H1 (cell line): ENCODE results near the gene DET1. TPM values are rescaled to one million over a fixed set of nuclear protein-coding genes. Genes with fewer than 3 reads are reported as not detected.

Experiments used
- CTCF ChIA-PET: fragments of 300-600 bp; sonication (Branson Sonifier 250); formaldehyde crosslinking; loops from one replicate; lab custom pipeline; 2021; ENCODE audit not compliant: partially characterized antibody; lab: Charles Lee
- POLR2A ChIA-PET: fragments of 300-600 bp; sonication (Branson Sonifier 250); formaldehyde crosslinking; loops from one replicate; lab custom pipeline; 2021; ENCODE audit warnings: inconsistent platforms; ENCODE audit not compliant: partially characterized antibody; lab: Charles Lee
- DNase-seq, 2 experiments: peaks; one replicate each; pipeline versions ENCODE4 v3.0.0 to v3.0.0-alpha.2; 2010 to 2022; ENCODE audit warnings: low spot score in 2 of 2, low read depth in 1 of 2, mixed read lengths in 1 of 2
- FAIRE-seq: peaks from 2 replicates; lab custom pipeline; 2011; peaks lifted over from hg19 to GRCh38; lab: Jason Lieb, UNC
- H2AFZ ChIP-seq: 2 replicates; pipeline ENCODE4 v1.8.1; 2012; ENCODE audit warnings: low read length, inconsistent platforms
- H2AK5ac ChIP-seq: 2 replicates; pipeline ENCODE4 v1.6.1; 2013; ENCODE audit warnings: low read depth, low read length
- H2BK120ac ChIP-seq: replicated peaks from 2 replicates; pipeline ENCODE3; 2013; ENCODE audit warnings: low read depth, low read length, inconsistent platforms
- H2BK12ac ChIP-seq: 2 replicates; pipeline ENCODE4 v1.6.1; 2013; ENCODE audit warnings: low read depth, low read length
- H2BK15ac ChIP-seq: 2 replicates; pipeline ENCODE4 v1.6.1; 2013; ENCODE audit warnings: low read length
- H2BK20ac ChIP-seq: 2 replicates; pipeline ENCODE4 v1.6.1; 2013; ENCODE audit warnings: low read length
- H2BK5ac ChIP-seq: 2 replicates; pipeline ENCODE4 v1.6.1; 2013; ENCODE audit warnings: low read depth, low read length
- H3K14ac ChIP-seq: 2 replicates; pipeline ENCODE4 v1.6.1; 2013; ENCODE audit warnings: inconsistent platforms; ENCODE audit not compliant: insufficient read length
- H3K18ac ChIP-seq: 2 replicates; pipeline ENCODE4 v1.6.1; 2013; ENCODE audit warnings: low read length; ENCODE audit errors: extremely low read depth
- H3K23ac ChIP-seq: 2 replicates; pipeline ENCODE4 v1.6.1; 2013; ENCODE audit warnings: inconsistent platforms; ENCODE audit not compliant: insufficient read length
- H3K23me2 ChIP-seq: 2 replicates; pipeline ENCODE4 v1.6.1; 2013; ENCODE audit warnings: low read depth, low read length
- H3K27ac ChIP-seq: 2 replicates; pipeline ENCODE4 v1.6.1; 2011; ENCODE audit warnings: low read depth, low read length, inconsistent platforms
- H3K27me3 ChIP-seq, 4 experiments: replicated peaks in 1 of 4; 1 replicate in 1 of 4; 2 replicates in 3 of 4; pipeline versions ENCODE4 v1.6.1 to v1.8.1; 2011 to 2013; ENCODE audit warnings: low read length in 3 of 4, mild to moderate bottlenecking in 3 of 4, inconsistent platforms in 2 of 4, mixed read lengths in 2 of 4, moderate library complexity in 1 of 4; ENCODE audit not compliant: control insufficient read depth in 3 of 4, insufficient read depth in 3 of 4; ENCODE audit errors: extremely low read depth in 1 of 4
- H3K36me3 ChIP-seq, 4 experiments: 2 replicates each; pipeline versions ENCODE4 v1.6.1 to v1.8.1; 2011 to 2013; ENCODE audit warnings: mild to moderate bottlenecking in 4 of 4, low read length in 3 of 4, moderate library complexity in 2 of 4, control low read depth in 1 of 4, inconsistent platforms in 1 of 4; ENCODE audit not compliant: insufficient read depth in 4 of 4, control insufficient read depth in 2 of 4
- H3K4ac ChIP-seq: replicated peaks from 2 replicates; pipeline ENCODE3; 2013; ENCODE audit warnings: low read length, low read depth, mixed read lengths, inconsistent platforms; ENCODE audit not compliant: insufficient read length
- H3K4me1 ChIP-seq, 4 experiments: replicated peaks in 1 of 4; 1 replicate in 1 of 4; 2 replicates in 3 of 4; pipeline versions ENCODE4 v1.6.1 to v1.8.1; 2011 to 2013; ENCODE audit warnings: low read length in 3 of 4, inconsistent platforms in 2 of 4, mixed read lengths in 1 of 4; ENCODE audit not compliant: insufficient read depth in 4 of 4, control insufficient read depth in 3 of 4
- H3K4me2 ChIP-seq, 2 experiments: 2 replicates each; pipeline versions ENCODE4 v1.6.1 to v1.8.1; 2011 to 2013; ENCODE audit warnings: low read depth in 2 of 2, low read length in 2 of 2, control low read depth in 1 of 2, inconsistent platforms in 1 of 2, mild to moderate bottlenecking in 1 of 2; ENCODE audit not compliant: insufficient read depth in 1 of 2
- H3K4me3 ChIP-seq, 4 experiments: fragments of 200-600, 300-600 bp in 1 of 4; sonication (generic), shearing (Covaris generic), sonication (Bioruptor Twin) in 1 of 4; 2 replicates each; pipeline versions ENCODE4 v1.5.1 to v1.8.1; 2011 to 2016; ENCODE audit warnings: low read length in 4 of 4, low read depth in 3 of 4, control low read depth in 2 of 4, inconsistent platforms in 2 of 4, mild to moderate bottlenecking in 2 of 4, mixed read lengths in 1 of 4, moderate library complexity in 1 of 4; ENCODE audit not compliant: insufficient read depth in 2 of 4; ENCODE audit errors: extremely low read depth in 1 of 4
- H3K56ac ChIP-seq: replicated peaks from 2 replicates; pipeline ENCODE3; 2013; ENCODE audit warnings: low read depth, mild to moderate bottlenecking, mixed read lengths, low read length, inconsistent platforms; ENCODE audit not compliant: insufficient read length
- H3K79me1 ChIP-seq: 2 replicates; pipeline ENCODE4 v1.6.1; 2013; ENCODE audit warnings: low read depth, low read length, control low read depth
- H3K79me2 ChIP-seq, 2 experiments: 2 replicates each; pipeline versions ENCODE4 v1.6.1 to v1.8.1; 2012 to 2013; ENCODE audit warnings: low read length in 2 of 2, mild to moderate bottlenecking in 2 of 2, inconsistent platforms in 1 of 2; ENCODE audit not compliant: insufficient read depth in 2 of 2, control insufficient read depth in 1 of 2
- H3K9ac ChIP-seq, 4 experiments: replicated peaks in 1 of 4; 1 replicate in 1 of 4; 2 replicates in 3 of 4; pipeline versions ENCODE4 v1.6.1 to v1.8.1; 2011 to 2013; ENCODE audit warnings: low read depth in 3 of 4, low read length in 3 of 4, control low read depth in 2 of 4, mild to moderate bottlenecking in 2 of 4, moderate library complexity in 2 of 4, inconsistent platforms in 1 of 4; ENCODE audit errors: extremely low read depth in 1 of 4
- H3K9me3 ChIP-seq, 2 experiments: 2 replicates each; pipeline versions ENCODE4 v1.6.1 to v1.8.1; 2012 to 2013; ENCODE audit warnings: mild to moderate bottlenecking in 2 of 2, moderate library complexity in 2 of 2, control low read depth in 1 of 2, inconsistent platforms in 1 of 2, low read depth in 1 of 2, low read length in 1 of 2, mixed read lengths in 1 of 2; ENCODE audit not compliant: insufficient read depth in 2 of 2
- H4K20me1 ChIP-seq, 2 experiments: replicated peaks in 1 of 2; 2 replicates each; pipeline versions ENCODE3 to v1.8.1; 2011 to 2013; ENCODE audit warnings: inconsistent platforms in 2 of 2, low read length in 2 of 2, mild to moderate bottlenecking in 1 of 2; ENCODE audit not compliant: insufficient read depth in 2 of 2, control insufficient read depth in 1 of 2
- H4K5ac ChIP-seq: 2 replicates; pipeline ENCODE4 v1.6.1; 2013; ENCODE audit warnings: low read length, low read depth, mixed read lengths, inconsistent platforms; ENCODE audit not compliant: insufficient read length
- H4K8ac ChIP-seq: 2 replicates; pipeline ENCODE4 v1.8.0; 2013; ENCODE audit warnings: mild to moderate bottlenecking, moderate library complexity, low read length, inconsistent platforms; ENCODE audit not compliant: insufficient read depth; ENCODE audit errors: extremely low read depth
- H4K91ac ChIP-seq: replicated peaks from 2 replicates; pipeline ENCODE3; 2013; ENCODE audit warnings: low read length, mixed read lengths, inconsistent platforms; ENCODE audit not compliant: insufficient read length
- CREB1 ChIP-seq: IDR thresholded peaks from 2 replicates; pipeline ENCODE4 v1.6.1; 2012; ENCODE audit warnings: inconsistent platforms
- CTBP2 ChIP-seq: IDR thresholded peaks from 2 replicates; pipeline ENCODE4 v1.7.0; 2011; ENCODE audit warnings: borderline replicate concordance, mild to moderate bottlenecking, moderate library complexity, mixed read lengths, low read length; ENCODE audit not compliant: insufficient read depth, insufficient read length
- GTF2F1 ChIP-seq: IDR thresholded peaks from 2 replicates; pipeline ENCODE4 v1.6.1; 2012; ENCODE audit warnings: low read depth, low read length, improper control_type of control experiment, borderline replicate concordance
- JUN ChIP-seq: IDR thresholded peaks from 2 replicates; pipeline ENCODE4 v1.6.1; 2011; ENCODE audit warnings: low read depth, mild to moderate bottlenecking, improper control_type of control experiment, low read length
- KDM1A ChIP-seq: fragments of 200-600, 300-600 bp; sonication (generic); IDR thresholded peaks from 2 replicates; pipeline ENCODE4 v1.7.1; 2016; ENCODE audit warnings: mild to moderate bottlenecking, low read length, borderline replicate concordance
- NANOG ChIP-seq: IDR thresholded peaks from 2 replicates; pipeline ENCODE4 v1.6.1; 2011; ENCODE audit warnings: low read length, low read depth, mild to moderate bottlenecking, inconsistent platforms; ENCODE audit not compliant: insufficient read depth, poor library complexity, severe bottlenecking
- POLR2AphosphoS5 ChIP-seq: IDR thresholded peaks from 2 replicates; pipeline ENCODE4 v1.6.1; 2011; ENCODE audit warnings: low read depth, low read length
- RBBP5 ChIP-seq: IDR thresholded peaks from 2 replicates; pipeline ENCODE4 v1.7.1; 2012; ENCODE audit warnings: low read depth, mild to moderate bottlenecking, inconsistent platforms, low read length, moderate library complexity, borderline replicate concordance
- RFX5 ChIP-seq: IDR thresholded peaks from 2 replicates; pipeline ENCODE4 v1.6.1; 2011; ENCODE audit warnings: low read depth, low read length, improper control_type of control experiment, borderline replicate concordance
- SUZ12 ChIP-seq: fragments of 200-600 bp; sonication (generic); IDR thresholded peaks from 2 replicates; pipeline ENCODE4 v1.6.1; 2012; ENCODE audit warnings: mild to moderate bottlenecking, inconsistent platforms, low read length, moderate library complexity, mixed read lengths
- TAF1 ChIP-seq: IDR thresholded peaks from 2 replicates; pipeline ENCODE4 v1.6.1; 2011; ENCODE audit warnings: mild to moderate bottlenecking, low read depth, low read length
- WGBS, 2 experiments: shearing (Covaris generic) in 1 of 2; methylation state at CpG; one replicate each; pipeline versions ENCODE4 v1.1.6 to v1.1.7; 2013 to 2015; ENCODE audit warnings: low lambda C conversion rate in 2 of 2, mixed read lengths in 2 of 2, inconsistent platforms in 1 of 2, low coverage in 1 of 2, missing lambda C conversion rate in 1 of 2; ENCODE audit not compliant: insufficient replicate concordance in 2 of 2, insufficient coverage in 1 of 2, insufficient read length in 1 of 2; ENCODE audit errors: extremely low coverage in 1 of 2, missing lambda C conversion rate in 1 of 2; 5-methylcytosine and 5-hydroxymethylcytosine counted together
- polyA plus RNA-seq, 7 experiments: library from polyadenylated mRNA; depleted of rRNA in 3 of 7; stranded (reverse) in 5 of 7; unstranded in 2 of 7; fragments of >200 nt in 5 of 7; fragments of 200-250 nt in 2 of 7; gene quantifications; 1 replicate in 5 of 7; 2 replicates in 1 of 7; 4 replicates in 1 of 7; pipeline versions ENCODE4 v1.2.1 to v1.2.3, GENCODE V29; 2011 to 2013; ENCODE audit warnings: missing spikeins in 2 of 7, mixed read lengths in 2 of 7
- total RNA-seq: library from RNA; stranded (reverse); fragmentation: NEBNext Ultra II Directional; extraction: Animal tissue kit (Norgen Biotek cat#: 25700); gene quantifications from 2 replicates; pipeline ENCODE4 v1.2.1, GENCODE V29; 2021
- TF ChIP-seq, protein P1 (sequence below): IDR thresholded peaks from 2 replicates; pipeline ENCODE4 v1.6.1; 2011; ENCODE audit warnings: low read depth, mild to moderate bottlenecking, low read length; ENCODE audit not compliant: insufficient read depth

Gene DET1
- total and polyA plus RNA-seq, 2 of the 8 experiments (the other 6 are each of a cell fraction or from before 2014, with no cell fraction given): 5.4 to 8.5 TPM

GRCh38 chr15:88469321-88469720 is 77.2 kb downstream of the DET1 start:
- Histone ChIP-seq H3K14ac (no peak overlapping the region), H3K18ac (no peak overlapping the region), H2BK120ac (no peak overlapping the region), H2BK15ac (no peak overlapping the region), H3K23ac (no peak overlapping the region), H3K56ac (no peak overlapping the region), H3K4me2 (no peak overlapping the region; a peak in 1 of 4 replicates), H3K36me3 (peaks cover 0 to 15% (median 13%) of the 10 kb centered on the region in 4 experiments; a peak in 7 of 8 replicates), H3K9me3 (no peaks in the 10 kb centered on the region), H3K27ac (no peak overlapping the region), H2BK5ac (no peak overlapping the region), H2BK12ac (no peak overlapping the region), H4K8ac (no peak overlapping the region), H3K79me2 (peaks cover 0 to 26% of the 10 kb centered on the region in 2 experiments; a peak in 3 of 4 replicates), H3K23me2 (peaks cover 7% of the 10 kb centered on the region), H3K9ac (no peak overlapping the region), H4K20me1 (peaks cover 2 to 5% of the 10 kb centered on the region in 2 experiments), H3K4ac (no peak overlapping the region), H3K4me3 (no peak overlapping the region), H3K4me1 (no peaks in the 10 kb centered on the region; a peak in 1 of 7 replicates), H4K5ac (no peak overlapping the region), H3K79me1 (0 out of 2 replicates have a peak, but pooled peaks cover 5% of the 10 kb centered on the region), H2BK20ac (no peak overlapping the region), H4K91ac (no peak overlapping the region), H2AFZ (no peak overlapping the region), H2AK5ac (no peak overlapping the region), H3K27me3 (no peaks in the 10 kb centered on the region)
- FAIRE-seq: no peak
- CTCF ChIA-PET: interaction anchor here (0.6 to 3.8 kb wide), 9 partner anchors 15 to 227 kb away, joined by 3 to 25 read pairs (median 5); no protein-coding TSS in a partner anchor
- 87% methylated on average over 2 of the region's 2 CpGs; no CpG with 5 or more reads in 1 of the 2 experiments for WGBS, 2 experiments
- POLR2A ChIA-PET: no interaction called here
- TF ChIP-seq SUZ12 (no peak), JUN (no peak), GTF2F1 (no peak), RBBP5 (no peak), CTBP2 (no peak), RFX5 (no peak), NANOG (no peak), CREB1 (no peak), KDM1A (no peak), TAF1 (no peak), POLR2AphosphoS5 (no peak)
- TF ChIP-seq, protein P1, sequence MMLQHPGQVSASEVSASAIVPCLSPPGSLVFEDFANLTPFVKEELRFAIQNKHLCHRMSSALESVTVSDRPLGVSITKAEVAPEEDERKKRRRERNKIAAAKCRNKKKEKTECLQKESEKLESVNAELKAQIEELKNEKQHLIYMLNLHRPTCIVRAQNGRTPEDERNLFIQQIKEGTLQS: no peak
- DNase-seq: no peak
